GM12874 (cell line): ENCODE measurements around the gene ERCC8.
A peak's percentile ranks its signal among the peaks of the same experiment; 100 is the strongest.

ENCODE experiments used
- TF ChIP-seq, protein P1 (sequence below): IDR thresholded peaks from 2 replicates; pipeline ENCODE4 v1.5.1; 2011; ENCODE audit warnings: low read depth, mild to moderate bottlenecking, control low read depth, low read length, moderate library complexity; ENCODE audit not compliant: insufficient read depth

ERCC8 gene

GRCh38 chr5:60843936-60844905 is 100.6 kb downstream of the ERCC8 start, which contains the start of gene ELOVL7:
Gene ELOVL7 (minus strand): TSS chr5:60844269. CDS start chr5:60787397, 56,872 bp downstream.
- TF ChIP-seq, protein P1, sequence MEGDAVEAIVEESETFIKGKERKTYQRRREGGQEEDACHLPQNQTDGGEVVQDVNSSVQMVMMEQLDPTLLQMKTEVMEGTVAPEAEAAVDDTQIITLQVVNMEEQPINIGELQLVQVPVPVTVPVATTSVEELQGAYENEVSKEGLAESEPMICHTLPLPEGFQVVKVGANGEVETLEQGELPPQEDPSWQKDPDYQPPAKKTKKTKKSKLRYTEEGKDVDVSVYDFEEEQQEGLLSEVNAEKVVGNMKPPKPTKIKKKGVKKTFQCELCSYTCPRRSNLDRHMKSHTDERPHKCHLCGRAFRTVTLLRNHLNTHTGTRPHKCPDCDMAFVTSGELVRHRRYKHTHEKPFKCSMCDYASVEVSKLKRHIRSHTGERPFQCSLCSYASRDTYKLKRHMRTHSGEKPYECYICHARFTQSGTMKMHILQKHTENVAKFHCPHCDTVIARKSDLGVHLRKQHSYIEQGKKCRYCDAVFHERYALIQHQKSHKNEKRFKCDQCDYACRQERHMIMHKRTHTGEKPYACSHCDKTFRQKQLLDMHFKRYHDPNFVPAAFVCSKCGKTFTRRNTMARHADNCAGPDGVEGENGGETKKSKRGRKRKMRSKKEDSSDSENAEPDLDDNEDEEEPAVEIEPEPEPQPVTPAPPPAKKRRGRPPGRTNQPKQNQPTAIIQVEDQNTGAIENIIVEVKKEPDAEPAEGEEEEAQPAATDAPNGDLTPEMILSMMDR = peak; percentile 45; the same call in 1 of the 2 replicates

GRCh38 chr5:60843386-60843935 is 101.4 kb downstream of the ERCC8 start:
- TF ChIP-seq, protein P1 = no peak

DNA sequence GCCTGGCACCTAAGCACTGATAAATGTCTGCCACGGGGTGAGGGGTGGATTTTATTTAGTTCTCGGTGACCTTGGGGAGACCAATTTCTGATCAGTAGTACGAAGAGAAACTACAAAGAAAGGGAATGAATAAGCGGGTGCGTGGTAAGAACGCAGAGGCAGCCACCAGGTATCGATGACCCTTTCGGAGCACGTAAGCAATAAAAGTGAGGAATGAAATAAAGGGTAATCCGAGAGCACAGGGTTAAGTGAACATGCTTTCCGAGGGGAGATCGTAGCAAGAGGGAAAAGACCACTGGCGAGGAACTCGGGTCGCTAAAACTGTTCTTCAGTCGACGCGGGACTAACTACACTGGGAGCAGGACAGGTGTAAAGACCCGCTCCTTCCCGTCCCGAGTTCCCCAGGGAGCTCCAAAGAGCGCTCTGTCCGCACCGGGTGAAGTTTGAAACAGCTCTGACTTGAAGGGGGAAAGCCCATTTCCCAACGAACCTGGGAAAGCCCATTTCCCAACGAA is 101.9 kb downstream of the ERCC8 start:
- TF ChIP-seq, protein P1 = no peak

DNA sequence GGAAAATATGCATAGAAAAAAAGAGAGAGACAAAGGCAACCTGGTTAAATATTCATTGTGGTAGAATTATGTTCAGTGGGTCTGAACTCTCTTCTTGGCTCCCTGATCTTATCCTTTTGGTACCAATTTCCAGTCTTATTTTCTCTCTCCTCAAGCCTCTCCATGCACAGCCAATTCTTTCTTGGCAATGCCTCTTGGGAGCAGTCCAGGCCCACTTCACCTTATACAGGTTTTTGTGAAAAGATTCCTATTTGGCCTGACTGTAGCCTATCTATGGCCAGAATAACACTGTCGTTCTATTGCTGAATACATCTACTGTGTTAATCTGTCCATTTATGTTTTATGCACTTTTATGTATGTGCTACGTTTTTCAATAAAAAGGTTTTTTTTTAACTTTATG is 103.5 kb downstream of the ERCC8 start:
- TF ChIP-seq, protein P1 = no peak

DNA sequence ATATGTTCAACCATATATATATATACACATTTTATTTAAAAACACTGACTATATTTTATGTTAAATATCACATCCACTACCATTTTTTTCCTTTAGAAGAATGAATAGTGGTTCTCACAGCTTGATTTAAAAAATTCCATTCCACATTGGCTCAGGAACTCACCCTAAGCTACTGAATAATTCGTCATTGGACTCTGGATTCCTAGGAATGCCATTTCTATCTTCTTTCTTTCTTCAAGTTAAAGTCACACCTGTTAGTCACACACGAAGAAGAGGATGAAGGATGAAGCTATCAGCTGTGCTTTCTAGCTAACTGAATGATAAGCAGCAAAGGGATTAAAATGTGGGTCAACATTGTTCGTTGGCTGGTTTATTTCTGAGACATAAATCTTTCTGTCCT is 108.7 kb downstream of the ERCC8 start:
- TF ChIP-seq, protein P1 = no peak

DNA sequence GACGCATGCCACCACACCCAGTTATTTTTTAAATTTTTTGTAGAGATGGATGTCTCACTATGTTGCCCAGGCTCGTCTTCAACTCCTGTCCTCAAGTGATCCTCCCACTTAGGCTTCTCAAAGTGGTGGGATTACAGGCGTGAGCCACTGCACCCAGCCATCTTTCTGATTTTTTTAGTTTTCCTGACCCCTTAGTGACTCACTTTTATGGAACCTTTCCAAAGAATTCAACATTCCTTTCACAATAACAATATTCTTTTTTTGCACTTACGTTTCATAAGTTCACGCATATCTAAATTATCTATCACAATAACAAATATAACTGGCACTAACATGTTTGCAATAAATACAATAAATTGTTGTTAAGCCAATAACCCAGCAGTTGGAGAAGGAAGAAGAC is 109.3 kb downstream of the ERCC8 start:
- TF ChIP-seq, protein P1 = no peak

GRCh38 chr5:60833520-60833919 is 111.3 kb downstream of the ERCC8 start:
- TF ChIP-seq, protein P1 = no peak
